OCI-LY7 (cell line): Measurements from ENCODE around the gene ZNF70. TPM values are rescaled to one million over a fixed set of nuclear protein-coding genes. Genes with fewer than 3 reads are reported as not detected.

Source experiments
- BruUV-seq: library from RNA; stranded (reverse); fragments of 400-500 nt; replicated peaks from 2 replicates; lab custom pipeline; 2021; lab: Mats Ljungman, UMichigan
- CTCF ChIA-PET: fragments of 300-600 bp; sonication (Branson Sonifier 250); formaldehyde crosslinking; loops from one replicate; lab custom pipeline; 2022; ENCODE audit warnings: antibody characterized with exemption; ENCODE audit not compliant: unreplicated experiment; lab: Charles Lee
- POLR2A ChIA-PET: fragments of 300-600 bp; sonication (Branson Sonifier 250); formaldehyde crosslinking; loops from one replicate; lab custom pipeline; 2022; ENCODE audit warnings: antibody characterized with exemption; lab: Charles Lee
- DNase-seq: peaks from one replicate; pipeline ENCODE4 v3.0.0-alpha.2; 2015; ENCODE audit warnings: low spot score
- H2AFZ ChIP-seq: fragments of 200-600 bp; sonication (generic), shearing (Covaris generic); 2 replicates; pipeline ENCODE4 v1.6.1; 2014; ENCODE audit warnings: mild to moderate bottlenecking, antibody characterized with exemption, low read length, moderate library complexity
- H3K27ac ChIP-seq: fragments of 200-600 bp; sonication (generic); 2 replicates; pipeline ENCODE4 v1.5.1; 2014; ENCODE audit warnings: mixed run types, low read depth, mild to moderate bottlenecking, moderate library complexity, low read length, inconsistent platforms; ENCODE audit not compliant: poor library complexity, severe bottlenecking
- H3K36me3 ChIP-seq: fragments of 200-600 bp; sonication (generic); 2 replicates; pipeline ENCODE4 v1.6.1; 2014; ENCODE audit warnings: mild to moderate bottlenecking, antibody characterized with exemption, low read length, moderate library complexity, mixed read lengths; ENCODE audit not compliant: insufficient read depth
- H3K4me1 ChIP-seq: fragments of 200-600 bp; sonication (generic); 2 replicates; pipeline ENCODE4 v1.5.1; 2014; ENCODE audit warnings: mild to moderate bottlenecking, low read length; ENCODE audit not compliant: insufficient read depth, poor library complexity, severe bottlenecking
- H3K4me2 ChIP-seq: fragments of 200-600 bp; sonication (generic); 2 replicates; pipeline ENCODE4 v1.6.1; 2014; ENCODE audit warnings: mild to moderate bottlenecking, low read length
- H3K4me3 ChIP-seq: fragments of 200-600 bp; sonication (generic); 2 replicates; pipeline ENCODE4 v1.5.1; 2014; ENCODE audit warnings: mild to moderate bottlenecking, low read depth, low read length; ENCODE audit not compliant: poor library complexity, severe bottlenecking
- H3K79me2 ChIP-seq: fragments of 200-600 bp; sonication (generic); 2 replicates; pipeline ENCODE4 v1.6.1; 2016; ENCODE audit warnings: low read depth, mild to moderate bottlenecking, low read length, moderate library complexity, mixed read lengths; ENCODE audit not compliant: insufficient read depth
- H3K9me2 ChIP-seq: fragments of 200-600 bp; sonication (generic); 2 replicates; pipeline ENCODE4 v1.6.1; 2016; ENCODE audit warnings: mild to moderate bottlenecking, low read length, mixed read lengths; ENCODE audit not compliant: insufficient read depth
- H3K9me3 ChIP-seq: fragments of 200-600 bp; sonication (generic); 2 replicates; pipeline ENCODE4 v1.6.1; 2014; ENCODE audit warnings: mild to moderate bottlenecking, mixed run types, low read length, mixed read lengths
- H4K20me1 ChIP-seq: fragments of 200-600 bp; sonication (generic); 2 replicates; pipeline ENCODE4 v1.6.1; 2014; ENCODE audit warnings: mild to moderate bottlenecking, antibody characterized with exemption, low read length, moderate library complexity, mixed read lengths; ENCODE audit not compliant: insufficient read depth
- CTCF ChIP-seq: fragments of 200-600 bp; sonication (generic); conservative IDR thresholded peaks from 2 replicates; pipeline ENCODE4 v1.5.1; 2014; ENCODE audit warnings: mild to moderate bottlenecking, antibody characterized with exemption, low read length, moderate library complexity, mixed read lengths
- EZH2phosphoT487 ChIP-seq: fragments of 200-600 bp; sonication (generic); IDR thresholded peaks from 2 replicates; pipeline ENCODE4 v1.6.1; 2018; ENCODE audit warnings: low read depth, borderline replicate concordance, mild to moderate bottlenecking, mixed run types, antibody characterized with exemption, low read length, moderate library complexity, mixed read lengths
- intact Hi-C: fragments of 100-400 bp; cut with micrococcal nuclease; formaldehyde crosslinking; loops from one replicate; pipeline ENCODE4 v1.10.0; 2022; ENCODE audit not compliant: unreplicated experiment
- total RNA-seq, 2 experiments: library from RNA; depleted of rRNA in 1 of 2; stranded (reverse); fragments of >200 nt in 1 of 2; shearing (Covaris generic) in 1 of 2; gene quantifications; 2 replicates each; pipeline ENCODE4 v1.2.3, GENCODE V29; 2014 to 2022

The ZNF70 gene
- total RNA-seq, 2 experiments from 2014 or later, result 6.0 to 8.4 TPM

- no peak overlapping the region; the same call in 1 of the 2 replicates for H3K4me2 ChIP-seq
Measured at GRCh38 chr22:23784215-23784732, 33.4 kb upstream of the ZNF70 start.

GRCh38 chr22:23783265-23784150, 32.6 kb upstream of the ZNF70 start:
- intact Hi-C loops, result no loop called here
- DNase-seq, result no peak
- peaks cover 9% of the 10 kb centered on the region for H3K36me3 ChIP-seq
- no peak overlapping the region for H2AFZ ChIP-seq
- peaks cover 13% of the 10 kb centered on the region for H3K79me2 ChIP-seq
- H4K20me1 ChIP-seq, result peaks cover 10% of the 10 kb centered on the region
- BruUV-seq, result no TSS peak
- H3K4me2 ChIP-seq, result no peak overlapping the region
- no peak overlapping the region for H3K4me3 ChIP-seq
- no peak overlapping the region for H3K27ac ChIP-seq
- ChIA-PET POLR2A (no interaction called here), CTCF (no interaction called here)
- no peak for TF ChIP-seq EZH2phosphoT487
- TF ChIP-seq CTCF, result no peak
- no peaks in the 10 kb centered on the region for H3K9me3 ChIP-seq
- no peaks in the 10 kb centered on the region for H3K9me2 ChIP-seq
- peaks cover 27% of the 10 kb centered on the region for H3K4me1 ChIP-seq

More at GRCh38 chr22:23784215-23784732, 33.4 kb upstream of the ZNF70 start:
- H3K36me3 ChIP-seq, result peaks cover 17% of the 10 kb centered on the region
- H2AFZ ChIP-seq, result no peak overlapping the region
- no TSS peak for BruUV-seq
- no peak for DNase-seq
- H3K4me1 ChIP-seq, result peaks cover 35% of the 10 kb centered on the region
- H4K20me1 ChIP-seq, result peaks cover 17% of the 10 kb centered on the region
- POLR2A ChIA-PET, result interaction anchor here (0.6 to 0.9 kb wide), 2 partner anchors 63 to 129 kb away, joined by 3 to 4 read pairs; no protein-coding TSS in a partner anchor
- intact Hi-C loops, result no loop called here
- no peaks in the 10 kb centered on the region for H3K9me3 ChIP-seq
- H3K79me2 ChIP-seq, result peaks cover 20% of the 10 kb centered on the region
- CTCF ChIA-PET, result no interaction called here
- H3K27ac ChIP-seq, result no peak overlapping the region
- no peak for TF ChIP-seq EZH2phosphoT487
- no peak for TF ChIP-seq CTCF
- H3K9me2 ChIP-seq, result no peaks in the 10 kb centered on the region
- no peak overlapping the region for H3K4me3 ChIP-seq

- POLR2A ChIA-PET, result no interaction called here
- peaks cover 3% of the 10 kb centered on the region; the same call in 1 of the 2 replicates for H4K20me1 ChIP-seq
- TF ChIP-seq CTCF, result no peak
Measured at GRCh38 chr22:23782703-23783102, 31.8 kb upstream of the ZNF70 start.

More at GRCh38 chr22:23782703-23783102, 31.8 kb upstream of the ZNF70 start:
- H3K4me2 ChIP-seq, result no peak overlapping the region
- H3K27ac ChIP-seq, result no peak overlapping the region
- no peak overlapping the region for H3K4me3 ChIP-seq
- no peak for DNase-seq
- CTCF ChIA-PET, result no interaction called here
- H3K9me2 ChIP-seq, result no peaks in the 10 kb centered on the region
- no peak overlapping the region for H2AFZ ChIP-seq
- no TSS peak for BruUV-seq
- peaks cover 4% of the 10 kb centered on the region for H3K79me2 ChIP-seq
- peaks cover 19% of the 10 kb centered on the region for H3K4me1 ChIP-seq
- H3K36me3 ChIP-seq, result peaks cover under 1% of the 10 kb centered on the region; the same call in 1 of the 2 replicates
- intact Hi-C loops, result no loop called here
- no peaks in the 10 kb centered on the region for H3K9me3 ChIP-seq
